ENCODE results near the gene ZSCAN9. TPM values are rescaled to one million over a fixed set of nuclear protein-coding genes. Genes with fewer than 3 reads are reported as not detected.

ZSCAN9 gene
- total RNA-seq, 2 donors from 2014 or later: 1.6 to 1.9 TPM

- H3K36me3 Mint-ChIP-seq (ENCODE audit: low read depth): peaks cover 2% of the 10 kb centered on the region
- peaks cover 19% of the 10 kb centered on the region for H3K4me1 Mint-ChIP-seq
- no peak overlapping the region for H3K27ac Mint-ChIP-seq
- peak; percentile 32 for ATAC-seq
- peaks cover 94% of the 10 kb centered on the region for H3K27me3 Mint-ChIP-seq
- no peak overlapping the region for H3K4me3 Mint-ChIP-seq
- DNase-seq: no peak
- peaks cover 8% of the 10 kb centered on the region for H3K9me3 ChIP-seq (ENCODE audit: control insufficient read depth, low read length, poor library complexity, severe bottlenecking)
Measured at GRCh38 chr6:28211840-28212509, 13.1 kb upstream of the ZSCAN9 start.

DNA sequence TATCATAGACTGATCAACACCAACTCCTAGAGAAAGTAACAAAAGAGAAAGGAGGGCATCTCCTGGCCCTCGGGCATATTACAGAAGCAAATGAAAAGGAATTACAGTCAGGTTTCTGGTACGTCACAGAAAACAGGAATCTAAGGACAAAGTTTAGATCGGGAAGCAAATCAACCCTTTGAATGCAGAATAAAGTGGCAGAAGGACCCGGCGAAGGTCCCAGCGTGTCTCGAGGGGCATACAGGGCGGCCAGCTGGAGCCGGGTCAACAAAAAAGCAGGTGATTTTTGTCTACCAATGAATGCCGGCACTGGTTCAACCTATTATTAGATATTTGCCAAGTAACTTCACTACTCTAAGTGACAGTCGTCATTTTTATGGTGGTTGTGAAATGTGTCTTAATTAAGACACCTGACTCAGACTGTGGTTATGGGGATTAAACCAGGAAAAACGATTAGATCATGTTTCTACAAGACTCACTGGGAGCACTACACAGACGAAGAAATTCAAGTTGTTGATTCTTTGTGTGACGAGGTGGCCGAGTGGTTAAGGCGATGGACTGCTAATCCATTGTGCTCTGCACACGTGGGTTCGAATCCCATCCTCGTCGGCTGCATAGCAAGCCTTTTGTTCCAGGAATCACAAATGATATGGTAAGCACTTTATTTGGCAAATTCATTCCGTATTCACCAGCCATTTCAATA lies 12.4 kb upstream of the ZSCAN9 start:
- Mint-ChIP-seq H3K4me1 (peaks cover 15% of the 10 kb centered on the region), H3K36me3 (ENCODE audit: low read depth) (peaks cover 2% of the 10 kb centered on the region), H3K27me3 (peaks cover 92% of the 10 kb centered on the region), H3K27ac (no peak overlapping the region), H3K4me3 (peak overlapping the region; percentile 2)
- H3K9me3 ChIP-seq (ENCODE audit: control insufficient read depth, low read length, poor library complexity, severe bottlenecking): peaks cover 4% of the 10 kb centered on the region
- no peak for ATAC-seq
- no peak for DNase-seq

DNA sequence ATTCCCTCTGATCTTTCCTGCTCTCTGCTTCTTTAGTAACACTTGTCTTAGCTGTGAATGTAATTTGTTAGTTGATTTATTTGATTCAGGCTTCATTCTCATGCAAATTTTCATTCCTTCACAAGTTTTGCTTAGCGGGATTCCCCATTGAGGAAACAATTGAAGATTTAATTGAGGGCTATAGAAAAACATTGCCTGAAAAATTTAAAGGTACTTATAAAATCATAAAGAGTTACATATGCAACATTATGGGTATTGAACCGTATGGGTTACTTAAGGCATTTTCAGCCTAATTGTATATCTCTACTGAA lies 11.9 kb upstream of the ZSCAN9 start:
- H3K36me3 Mint-ChIP-seq (ENCODE audit: low read depth): peaks cover 2% of the 10 kb centered on the region
- no peak for DNase-seq
- H3K4me3 Mint-ChIP-seq: no peak overlapping the region
- no peak overlapping the region for H3K27ac Mint-ChIP-seq
- peaks cover 1% of the 10 kb centered on the region for H3K9me3 ChIP-seq (ENCODE audit: control insufficient read depth, low read length, poor library complexity, severe bottlenecking)
- H3K4me1 Mint-ChIP-seq: peaks cover 12% of the 10 kb centered on the region
- H3K27me3 Mint-ChIP-seq: peaks cover 92% of the 10 kb centered on the region
- no peak for ATAC-seq

DNA sequence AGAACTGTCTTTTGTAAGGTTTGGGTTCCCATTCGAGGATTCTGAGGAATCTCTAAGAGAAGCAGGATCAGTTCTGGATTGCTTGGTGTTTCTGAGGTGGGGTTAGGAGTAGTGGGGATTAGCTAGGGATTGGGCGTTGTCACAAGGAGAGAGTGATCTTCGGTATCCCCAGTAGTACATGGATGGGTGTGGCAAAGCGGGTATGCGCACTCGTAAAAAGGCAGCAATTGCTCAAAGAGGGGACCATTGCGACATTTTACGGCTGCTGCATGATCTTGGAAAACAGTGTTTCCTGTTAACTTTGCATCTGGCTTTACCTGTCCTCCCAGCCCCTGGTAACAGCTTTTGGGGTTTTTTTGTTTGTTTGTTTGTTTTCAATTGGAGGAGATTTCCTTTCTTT lies 9.7 kb upstream of the ZSCAN9 start:
- H3K4me3 Mint-ChIP-seq: no peak overlapping the region
- no peak for DNase-seq
- peaks cover 85% of the 10 kb centered on the region for H3K27me3 Mint-ChIP-seq
- H3K4me1 Mint-ChIP-seq: peaks cover 12% of the 10 kb centered on the region
- no peak for ATAC-seq
- peaks cover 2% of the 10 kb centered on the region for H3K36me3 Mint-ChIP-seq (ENCODE audit: low read depth)
- no peak overlapping the region for H3K27ac Mint-ChIP-seq
- no peaks in the 10 kb centered on the region for H3K9me3 ChIP-seq (ENCODE audit: control insufficient read depth, low read length, poor library complexity, severe bottlenecking)

- H3K36me3 Mint-ChIP-seq (ENCODE audit: low read depth): peaks cover 2% of the 10 kb centered on the region
- peak overlapping the region; percentile 61 for H3K4me3 Mint-ChIP-seq
- H3K4me1 Mint-ChIP-seq: no peaks in the 10 kb centered on the region
- H3K27ac Mint-ChIP-seq: no peak overlapping the region
- DNase-seq (no peak), ATAC-seq (no peak)
- no peaks in the 10 kb centered on the region for H3K9me3 ChIP-seq (ENCODE audit: control insufficient read depth, low read length, poor library complexity, severe bottlenecking)
- H3K27me3 Mint-ChIP-seq: peaks cover 82% of the 10 kb centered on the region
Measured at GRCh38 chr6:28217890-28218289, 7.2 kb upstream of the ZSCAN9 start.

DNA sequence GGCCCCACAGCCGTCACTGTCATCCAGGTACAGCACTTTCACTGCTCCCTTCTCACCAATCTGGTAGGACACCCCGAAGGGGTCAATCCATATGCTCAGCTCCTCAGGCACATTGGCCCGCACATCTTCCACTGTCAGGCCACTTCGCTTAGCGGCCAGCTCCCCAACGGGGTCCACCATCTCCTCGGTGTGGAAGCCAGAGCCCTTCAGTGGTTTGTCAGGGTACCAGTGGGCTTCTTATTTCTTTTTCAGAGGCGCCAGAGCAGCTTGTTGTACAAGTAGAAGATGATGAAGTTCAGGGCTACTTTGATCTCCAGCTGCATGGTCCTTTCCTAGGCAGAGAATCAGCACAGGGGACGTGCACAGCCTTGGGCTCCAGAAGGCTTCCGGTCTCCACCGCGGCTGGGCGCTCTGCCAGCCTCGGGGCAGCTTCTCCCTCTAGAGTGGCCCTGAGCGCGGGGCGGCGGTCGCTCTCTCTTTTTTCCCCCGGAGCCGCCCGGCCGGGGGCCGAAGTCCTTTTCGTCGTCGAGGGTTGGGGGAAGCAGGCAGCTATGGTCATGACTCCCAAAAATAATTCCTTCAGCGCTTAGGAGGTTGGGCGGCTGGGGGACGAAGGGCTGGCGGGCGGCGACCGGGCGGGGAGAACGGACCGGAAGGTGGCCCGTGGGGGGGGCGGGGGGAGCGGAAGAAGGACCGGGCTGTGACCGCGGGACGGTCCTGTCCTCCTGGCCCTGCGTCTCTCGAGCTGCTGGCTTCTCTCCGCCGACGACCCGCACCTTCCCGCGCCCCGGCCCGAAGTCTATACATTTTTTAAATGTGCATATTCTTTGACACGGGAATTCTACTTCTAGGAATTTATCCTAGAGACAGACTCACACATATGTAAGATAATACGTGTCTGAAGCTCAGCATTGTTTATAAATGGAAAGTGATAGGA lies 6.5 kb upstream of the ZSCAN9 start:
- H3K27me3 Mint-ChIP-seq: peaks cover 82% of the 10 kb centered on the region
- no peaks in the 10 kb centered on the region for H3K4me1 Mint-ChIP-seq
- peak; percentile 35 for ATAC-seq
- H3K36me3 Mint-ChIP-seq (ENCODE audit: low read depth): peaks cover 2% of the 10 kb centered on the region
- no peak overlapping the region for H3K27ac Mint-ChIP-seq
- no peak for DNase-seq
- H3K9me3 ChIP-seq (ENCODE audit: control insufficient read depth, low read length, poor library complexity, severe bottlenecking): no peaks in the 10 kb centered on the region
- H3K4me3 Mint-ChIP-seq: peak overlapping the region; percentile 80

GRCh38 chr6:28220257-28221133 lies 4.6 kb upstream of the ZSCAN9 start:
- no peak overlapping the region for H3K27ac Mint-ChIP-seq
- peaks cover 7% of the 10 kb centered on the region for H3K4me1 Mint-ChIP-seq
- peaks cover 76% of the 10 kb centered on the region for H3K27me3 Mint-ChIP-seq
- DNase-seq (no peak), ATAC-seq (no peak)
- H3K4me3 Mint-ChIP-seq: no peak overlapping the region
- peaks cover 3% of the 10 kb centered on the region for H3K36me3 Mint-ChIP-seq (ENCODE audit: low read depth)
- H3K9me3 ChIP-seq (ENCODE audit: control insufficient read depth, low read length, poor library complexity, severe bottlenecking): no peaks in the 10 kb centered on the region

DNA sequence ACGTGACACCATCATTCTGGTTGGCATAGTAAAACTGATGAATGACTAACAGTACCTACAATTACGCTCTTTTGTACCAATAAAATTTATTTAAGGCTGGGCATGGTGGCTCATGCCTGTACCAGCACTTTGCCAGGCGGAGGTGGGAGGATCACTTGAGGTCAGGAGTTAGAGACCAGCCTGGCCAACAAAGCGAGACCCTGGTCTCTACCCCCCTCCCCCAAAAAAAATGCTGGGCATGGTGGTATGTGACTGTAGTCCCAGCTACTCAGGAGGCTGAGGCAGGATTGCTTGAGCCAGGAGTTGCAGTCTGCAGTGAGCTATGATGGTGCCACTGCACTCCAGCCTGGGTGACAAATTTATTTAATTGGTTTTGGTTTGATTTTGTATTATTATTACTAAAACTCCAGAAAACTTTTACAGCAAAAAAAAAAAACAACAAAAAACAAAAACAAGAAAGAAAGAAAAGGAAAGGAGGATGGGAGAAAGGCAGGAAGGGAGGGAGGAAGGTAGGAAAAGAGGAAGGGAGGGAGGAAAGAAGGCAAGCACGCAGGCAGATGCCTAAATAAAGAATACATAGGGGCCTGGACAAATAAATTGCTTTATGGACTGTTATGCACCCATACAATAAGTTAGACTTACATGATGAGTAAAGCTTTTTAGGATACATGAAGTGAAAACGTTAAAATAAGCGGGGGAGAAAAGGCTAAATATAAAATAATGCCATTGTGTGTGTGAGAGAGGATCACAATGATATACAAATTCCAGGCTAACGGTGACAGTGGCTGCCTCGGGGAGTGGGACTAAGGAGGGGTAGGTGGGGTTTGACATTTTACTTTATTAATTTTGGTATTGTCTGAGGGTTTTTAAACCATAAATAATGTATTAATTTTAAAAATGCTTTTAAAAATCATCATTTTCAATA lies 682 bp upstream of the ZSCAN9 start:
- Mint-ChIP-seq H3K36me3 (ENCODE audit: low read depth) (peaks cover 8% of the 10 kb centered on the region), H3K27ac (no peak overlapping the region)

GRCh38 chr6:28226460-28226859 lies 1.4 kb downstream of the ZSCAN9 start:
- Mint-ChIP-seq H3K27ac (no peak overlapping the region), H3K27me3 (peaks cover 28% of the 10 kb centered on the region), H3K36me3 (ENCODE audit: low read depth) (peaks cover 11% of the 10 kb centered on the region), H3K4me3 (no peak overlapping the region), H3K4me1 (peaks cover 12% of the 10 kb centered on the region)
- DNase-seq (no peak), ATAC-seq (no peak)
- H3K9me3 ChIP-seq (ENCODE audit: control insufficient read depth, low read length, poor library complexity, severe bottlenecking): no peaks in the 10 kb centered on the region

More for the DNA sequence above, 682 bp upstream of the ZSCAN9 start:
- Mint-ChIP-seq H3K4me3 (peak overlapping the region; percentile 89), H3K4me1 (peaks cover 12% of the 10 kb centered on the region), H3K27me3 (peaks cover 42% of the 10 kb centered on the region)
- DNase-seq (no peak), ATAC-seq (no peak)
- H3K9me3 ChIP-seq (ENCODE audit: control insufficient read depth, low read length, poor library complexity, severe bottlenecking): no peaks in the 10 kb centered on the region

DNA sequence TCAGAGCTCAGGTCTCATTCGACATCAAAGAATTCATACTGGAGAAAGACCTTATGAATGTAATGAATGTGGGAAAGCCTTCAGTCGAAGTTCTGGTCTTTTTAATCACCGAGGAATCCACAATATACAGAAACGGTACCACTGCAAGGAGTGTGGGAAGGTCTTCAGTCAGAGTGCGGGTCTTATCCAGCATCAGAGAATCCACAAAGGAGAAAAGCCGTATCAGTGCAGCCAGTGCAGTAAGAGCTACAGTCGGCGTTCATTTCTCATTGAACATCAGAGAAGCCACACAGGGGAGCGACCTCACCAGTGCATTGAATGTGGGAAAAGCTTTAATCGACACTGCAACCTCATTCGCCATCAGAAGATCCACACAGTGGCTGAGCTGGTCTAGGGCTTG lies 7.7 kb downstream of the ZSCAN9 start:
- peaks cover 8% of the 10 kb centered on the region for H3K36me3 Mint-ChIP-seq (ENCODE audit: low read depth)
- no peak overlapping the region for H3K27ac Mint-ChIP-seq
- no peaks in the 10 kb centered on the region for H3K9me3 ChIP-seq (ENCODE audit: control insufficient read depth, low read length, poor library complexity, severe bottlenecking)
- peaks cover 3% of the 10 kb centered on the region for H3K4me1 Mint-ChIP-seq
- H3K27me3 Mint-ChIP-seq: peaks cover 8% of the 10 kb centered on the region
- no peak overlapping the region for H3K4me3 Mint-ChIP-seq
- ATAC-seq (no peak), DNase-seq (no peak)

DNA sequence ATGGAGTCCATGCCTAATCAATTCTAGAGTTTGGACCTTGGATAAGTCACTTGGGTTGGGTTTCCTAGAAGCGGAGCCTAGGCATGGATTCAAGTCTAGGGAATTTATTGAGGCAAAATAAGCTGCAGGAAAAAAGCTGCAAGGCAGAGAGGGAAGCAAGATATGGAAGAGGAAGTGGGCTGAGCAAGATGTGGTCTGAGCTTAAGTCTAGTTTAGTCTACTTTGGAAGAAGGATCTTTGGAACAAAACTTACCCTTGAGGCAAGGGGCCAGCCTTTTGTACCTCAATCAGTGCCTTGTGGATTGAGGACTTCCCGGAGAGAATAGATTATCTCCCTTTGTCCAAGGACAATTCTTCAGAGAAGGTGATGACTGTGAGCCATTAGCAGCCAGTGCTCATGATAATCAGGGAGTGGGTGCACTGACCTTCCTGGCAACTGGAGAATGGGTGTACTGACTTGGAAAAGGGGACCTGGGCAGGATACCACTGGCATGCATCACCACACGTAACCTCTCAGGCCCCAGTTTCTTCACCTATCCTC lies 10.9 kb downstream of the ZSCAN9 start:
- no peaks in the 10 kb centered on the region for H3K36me3 Mint-ChIP-seq (ENCODE audit: low read depth)
- no peak overlapping the region for H3K4me3 Mint-ChIP-seq
- DNase-seq (no peak), ATAC-seq (no peak)
- no peaks in the 10 kb centered on the region for H3K9me3 ChIP-seq (ENCODE audit: control insufficient read depth, low read length, poor library complexity, severe bottlenecking)
- H3K4me1 Mint-ChIP-seq: no peaks in the 10 kb centered on the region
- H3K27me3 Mint-ChIP-seq: peaks cover 12% of the 10 kb centered on the region
- no peak overlapping the region for H3K27ac Mint-ChIP-seq

- DNase-seq (no peak), ATAC-seq (no peak)
- no peaks in the 10 kb centered on the region for H3K9me3 ChIP-seq (ENCODE audit: control insufficient read depth, low read length, poor library complexity, severe bottlenecking)
- H3K4me1 Mint-ChIP-seq: peaks cover 3% of the 10 kb centered on the region
- H3K36me3 Mint-ChIP-seq (ENCODE audit: low read depth): peaks cover 6% of the 10 kb centered on the region
- peaks cover 12% of the 10 kb centered on the region for H3K27me3 Mint-ChIP-seq
- no peak overlapping the region for H3K4me3 Mint-ChIP-seq
- no peak overlapping the region for H3K27ac Mint-ChIP-seq
Measured at GRCh38 chr6:28239636-28240035, 14.6 kb downstream of the ZSCAN9 start.

Measured in T-helper 17 cell (primary cell).